Fibroblast of villous mesenchyme (primary cell): Measurements from ENCODE around the gene CIDEB. TPM values are rescaled to one million over a fixed set of nuclear protein-coding genes. Genes with fewer than 3 reads are reported as not detected.
A peak's percentile ranks its signal among the peaks of the same experiment; 100 is the strongest.

Source experiments
- DNase-seq: peaks from one replicate; pipeline ENCODE4 v3.0.0-alpha.2; 2010; ENCODE audit warnings: low read depth
- H3K4me3 ChIP-seq: 2 replicates; pipeline ENCODE4 v1.5.1; 2011; ENCODE audit warnings: low read depth, mild to moderate bottlenecking, low read length
- CTCF ChIP-seq: IDR thresholded peaks from 2 replicates; pipeline ENCODE4 v1.5.1; 2012; ENCODE audit warnings: low read depth, mild to moderate bottlenecking, low read length; ENCODE audit not compliant: insufficient read depth
- total RNA-seq: library from RNA; depleted of rRNA; stranded (reverse); fragments of >200 nt; gene quantifications from 2 replicates; pipeline ENCODE4 v1.2.3, GENCODE V29; 2012

CIDEB gene
- total RNA-seq, 1 donor = 3.0 TPM

- TF ChIP-seq CTCF = peak; percentile 46
- DNase-seq = no peak
- no peak overlapping the region for H3K4me3 ChIP-seq
Observed at GRCh38 chr14:24297190-24297964, 10.4 kb downstream of the CIDEB start.

- peak; percentile 84 for DNase-seq
- no peak overlapping the region for H3K4me3 ChIP-seq
- TF ChIP-seq CTCF = peak; percentile 80
Observed at GRCh38 chr14:24296341-24297157, 11.2 kb downstream of the CIDEB start.

- H3K4me3 ChIP-seq = no peak overlapping the region
- DNase-seq = no peak
- TF ChIP-seq CTCF = no peak
Observed at GRCh38 chr14:24293525-24293924, 14.3 kb downstream of the CIDEB start.

- H3K4me3 ChIP-seq = no peak overlapping the region
- DNase-seq = no peak
- TF ChIP-seq CTCF = no peak
Observed at GRCh38 chr14:24292118-24292807, 15.5 kb downstream of the CIDEB start.

GRCh38 chr14:24291446-24292117 lies 16.2 kb downstream of the CIDEB start:
- no peak for TF ChIP-seq CTCF
- no peak for DNase-seq
- H3K4me3 ChIP-seq = no peak overlapping the region

GRCh38 chr14:24290746-24291145 lies 17.0 kb downstream of the CIDEB start:
- H3K4me3 ChIP-seq = no peak overlapping the region
- no peak for TF ChIP-seq CTCF
- DNase-seq = no peak
